ENCODE results near the gene PRKCH.
A peak's percentile ranks its signal among the peaks of the same experiment; 100 is the strongest.

GRCh38 chr14:61321385-61322010 is at the start of gene PRKCH:
- TF ChIP-seq, protein P1, sequence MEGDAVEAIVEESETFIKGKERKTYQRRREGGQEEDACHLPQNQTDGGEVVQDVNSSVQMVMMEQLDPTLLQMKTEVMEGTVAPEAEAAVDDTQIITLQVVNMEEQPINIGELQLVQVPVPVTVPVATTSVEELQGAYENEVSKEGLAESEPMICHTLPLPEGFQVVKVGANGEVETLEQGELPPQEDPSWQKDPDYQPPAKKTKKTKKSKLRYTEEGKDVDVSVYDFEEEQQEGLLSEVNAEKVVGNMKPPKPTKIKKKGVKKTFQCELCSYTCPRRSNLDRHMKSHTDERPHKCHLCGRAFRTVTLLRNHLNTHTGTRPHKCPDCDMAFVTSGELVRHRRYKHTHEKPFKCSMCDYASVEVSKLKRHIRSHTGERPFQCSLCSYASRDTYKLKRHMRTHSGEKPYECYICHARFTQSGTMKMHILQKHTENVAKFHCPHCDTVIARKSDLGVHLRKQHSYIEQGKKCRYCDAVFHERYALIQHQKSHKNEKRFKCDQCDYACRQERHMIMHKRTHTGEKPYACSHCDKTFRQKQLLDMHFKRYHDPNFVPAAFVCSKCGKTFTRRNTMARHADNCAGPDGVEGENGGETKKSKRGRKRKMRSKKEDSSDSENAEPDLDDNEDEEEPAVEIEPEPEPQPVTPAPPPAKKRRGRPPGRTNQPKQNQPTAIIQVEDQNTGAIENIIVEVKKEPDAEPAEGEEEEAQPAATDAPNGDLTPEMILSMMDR (IDR thresholded peaks at IDR 0.05), result peak in 1 of 3 experiments; percentile 28
- TF ChIP-seq POLR2AphosphoS5 (IDR thresholded peaks at IDR 0.05; ENCODE audit: insufficient read depth in 1 of 2, low read depth in 1 of 2), result peak in 1 of 2 donors; percentile 47
